SK-N-SH treated with all-trans-retinoic acid at 6 μM for 48 hours (cell line): ENCODE results near the gene NR5A2.

ENCODE experiments used
- ATAC-seq: fragments of 200-7000 bp; cut with Tn5 transposase; 3 replicates; pipeline ENCODE4 v1.9.1; 2020; ENCODE audit warnings: mild to moderate bottlenecking, moderate library complexity
- ARNTL ChIP-seq: fragments of 450-650 bp; formaldehyde crosslinking; IDR thresholded peaks from 2 replicates; pipeline ENCODE4 v1.5.0; 2020; ENCODE audit warnings: low read depth, mild to moderate bottlenecking, moderate library complexity, borderline replicate concordance
- BACH2 ChIP-seq: fragments of 250-450 bp; sonication (Bioruptor Pico); IDR thresholded peaks from 2 replicates; pipeline ENCODE4 v1.9.0; 2021; ENCODE audit warnings: mild to moderate bottlenecking, borderline replicate concordance
- ESRRG ChIP-seq: fragments of 250-450 bp; sonication (Bioruptor Pico); IDR thresholded peaks from 2 replicates; pipeline ENCODE4 v1.6.1; 2021; ENCODE audit warnings: mild to moderate bottlenecking
- GLIS3 ChIP-seq: fragments of 250-450 bp; sonication (Bioruptor Pico); IDR thresholded peaks from 2 replicates; pipeline ENCODE4 v1.5.0; 2020; ENCODE audit warnings: mild to moderate bottlenecking, moderate library complexity
- ISL1 ChIP-seq: fragments of 250-450 bp; sonication (Bioruptor Pico); IDR thresholded peaks from 2 replicates; pipeline ENCODE4 v2.1.2; 2022; ENCODE audit warnings: mild to moderate bottlenecking, moderate library complexity
- OSR1 ChIP-seq: fragments of 250-450 bp; sonication (Bioruptor Pico); IDR thresholded peaks from 2 replicates; pipeline ENCODE4 v1.8.0; 2022; ENCODE audit warnings: moderate library complexity, mild to moderate bottlenecking, inconsistent platforms
- RARB ChIP-seq: fragments of 250-450 bp; sonication (Bioruptor Pico); IDR thresholded peaks from 2 replicates; pipeline ENCODE4 v1.8.0; 2021; ENCODE audit warnings: mild to moderate bottlenecking, moderate library complexity
- SNAI2 ChIP-seq: fragments of 250-450 bp; sonication (Bioruptor Pico); IDR thresholded peaks from 2 replicates; pipeline ENCODE4 v1.5.0; 2020; ENCODE audit warnings: mild to moderate bottlenecking, moderate library complexity
- TCF4 ChIP-seq: fragments of 250-450 bp; sonication (Bioruptor Pico); IDR thresholded peaks from 2 replicates; pipeline ENCODE4 v1.8.0; 2021; ENCODE audit warnings: mild to moderate bottlenecking, moderate library complexity, borderline replicate concordance
- TOX ChIP-seq: fragments of 250-450 bp; sonication (Bioruptor Pico); IDR thresholded peaks from 2 replicates; pipeline ENCODE4 v1.8.0; 2021; ENCODE audit warnings: mild to moderate bottlenecking, moderate library complexity, borderline replicate concordance
- ZC3H10 ChIP-seq: fragments of 250-450 bp; sonication (Bioruptor Pico); IDR thresholded peaks from 2 replicates; pipeline ENCODE4 v1.5.1; 2021; ENCODE audit warnings: mild to moderate bottlenecking, moderate library complexity
- ZFP3 ChIP-seq: fragments of 250-450 bp; sonication (Bioruptor Pico); IDR thresholded peaks from 2 replicates; pipeline ENCODE4 v1.5.0; 2020; ENCODE audit warnings: mild to moderate bottlenecking, moderate library complexity
- ZFP30 ChIP-seq: fragments of 450-650 bp; formaldehyde crosslinking; IDR thresholded peaks from 2 replicates; pipeline ENCODE4 v1.5.0; 2022; ENCODE audit warnings: mild to moderate bottlenecking, moderate library complexity
- ZNF565 ChIP-seq: fragments of 450-650 bp; formaldehyde crosslinking; conservative IDR thresholded peaks from 2 replicates; pipeline ENCODE4 v1.5.0; 2020; ENCODE audit warnings: low read depth, mild to moderate bottlenecking, moderate library complexity
- ZNF70 ChIP-seq: fragments of 450-650 bp; formaldehyde crosslinking; IDR thresholded peaks from 2 replicates; pipeline ENCODE4 v1.5.0; 2020; ENCODE audit warnings: mild to moderate bottlenecking, moderate library complexity
- ZNF8 ChIP-seq: fragments of 450-650 bp; formaldehyde crosslinking; IDR thresholded peaks from 2 replicates; pipeline ENCODE4 v1.5.0; 2020; ENCODE audit warnings: mild to moderate bottlenecking, moderate library complexity
- TF ChIP-seq, protein P1 (sequence below): fragments of 250-450 bp; sonication (Bioruptor Pico); IDR thresholded peaks from 2 replicates; pipeline ENCODE4 v1.5.1; 2020; ENCODE audit warnings: low read depth, mild to moderate bottlenecking, moderate library complexity
- TF ChIP-seq, protein P2 (sequence below): fragments of 250-450 bp; sonication (Bioruptor Pico); IDR thresholded peaks from 2 replicates; pipeline ENCODE4 v1.5.0; 2020; ENCODE audit warnings: mild to moderate bottlenecking, moderate library complexity
- TF ChIP-seq, protein P3 (sequence below): fragments of 250-450 bp; sonication (Bioruptor Pico); IDR thresholded peaks from 2 replicates; pipeline ENCODE4 v1.8.0; 2020; ENCODE audit warnings: mild to moderate bottlenecking, moderate library complexity, borderline replicate concordance

Gene NR5A2

DNA sequence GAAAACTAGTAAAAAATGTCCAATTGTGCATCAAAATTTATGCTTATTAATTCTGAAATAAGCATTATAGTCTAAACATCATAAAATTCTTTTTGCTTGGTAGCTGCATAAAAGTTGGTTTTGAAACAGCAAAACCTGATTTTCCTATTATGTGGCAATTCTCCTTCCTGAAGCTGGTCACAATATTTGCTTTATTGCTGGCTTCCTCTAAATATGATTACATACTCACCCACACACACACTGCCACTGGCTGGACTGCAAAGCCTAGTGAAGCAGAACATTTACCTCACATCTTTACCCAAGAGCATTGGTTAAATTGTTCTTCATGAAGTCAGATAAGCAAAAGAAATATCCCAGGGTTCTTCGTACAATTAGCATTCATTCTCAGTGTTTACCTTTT, 103.0 kb downstream of the NR5A2 start:
- TF ChIP-seq ZNF8 (CRISPR knock-in tag) (no peak), ARNTL (CRISPR knock-in tag) (no peak), RARB (CRISPR knock-in tag) (no peak), ISL1 (CRISPR knock-in tag) (no peak), ESRRG (CRISPR knock-in tag) (no peak), ZFP30 (no peak)
- TF ChIP-seq, protein P1, sequence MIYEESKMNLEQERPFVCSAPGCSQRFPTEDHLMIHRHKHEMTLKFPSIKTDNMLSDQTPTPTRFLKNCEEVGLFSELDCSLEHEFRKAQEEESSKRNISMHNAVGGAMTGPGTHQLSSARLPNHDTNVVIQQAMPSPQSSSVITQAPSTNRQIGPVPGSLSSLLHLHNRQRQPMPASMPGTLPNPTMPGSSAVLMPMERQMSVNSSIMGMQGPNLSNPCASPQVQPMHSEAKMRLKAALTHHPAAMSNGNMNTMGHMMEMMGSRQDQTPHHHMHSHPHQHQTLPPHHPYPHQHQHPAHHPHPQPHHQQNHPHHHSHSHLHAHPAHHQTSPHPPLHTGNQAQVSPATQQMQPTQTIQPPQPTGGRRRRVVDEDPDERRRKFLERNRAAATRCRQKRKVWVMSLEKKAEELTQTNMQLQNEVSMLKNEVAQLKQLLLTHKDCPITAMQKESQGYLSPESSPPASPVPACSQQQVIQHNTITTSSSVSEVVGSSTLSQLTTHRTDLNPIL (CRISPR knock-in tag), result no peak
- TF ChIP-seq, protein P2, sequence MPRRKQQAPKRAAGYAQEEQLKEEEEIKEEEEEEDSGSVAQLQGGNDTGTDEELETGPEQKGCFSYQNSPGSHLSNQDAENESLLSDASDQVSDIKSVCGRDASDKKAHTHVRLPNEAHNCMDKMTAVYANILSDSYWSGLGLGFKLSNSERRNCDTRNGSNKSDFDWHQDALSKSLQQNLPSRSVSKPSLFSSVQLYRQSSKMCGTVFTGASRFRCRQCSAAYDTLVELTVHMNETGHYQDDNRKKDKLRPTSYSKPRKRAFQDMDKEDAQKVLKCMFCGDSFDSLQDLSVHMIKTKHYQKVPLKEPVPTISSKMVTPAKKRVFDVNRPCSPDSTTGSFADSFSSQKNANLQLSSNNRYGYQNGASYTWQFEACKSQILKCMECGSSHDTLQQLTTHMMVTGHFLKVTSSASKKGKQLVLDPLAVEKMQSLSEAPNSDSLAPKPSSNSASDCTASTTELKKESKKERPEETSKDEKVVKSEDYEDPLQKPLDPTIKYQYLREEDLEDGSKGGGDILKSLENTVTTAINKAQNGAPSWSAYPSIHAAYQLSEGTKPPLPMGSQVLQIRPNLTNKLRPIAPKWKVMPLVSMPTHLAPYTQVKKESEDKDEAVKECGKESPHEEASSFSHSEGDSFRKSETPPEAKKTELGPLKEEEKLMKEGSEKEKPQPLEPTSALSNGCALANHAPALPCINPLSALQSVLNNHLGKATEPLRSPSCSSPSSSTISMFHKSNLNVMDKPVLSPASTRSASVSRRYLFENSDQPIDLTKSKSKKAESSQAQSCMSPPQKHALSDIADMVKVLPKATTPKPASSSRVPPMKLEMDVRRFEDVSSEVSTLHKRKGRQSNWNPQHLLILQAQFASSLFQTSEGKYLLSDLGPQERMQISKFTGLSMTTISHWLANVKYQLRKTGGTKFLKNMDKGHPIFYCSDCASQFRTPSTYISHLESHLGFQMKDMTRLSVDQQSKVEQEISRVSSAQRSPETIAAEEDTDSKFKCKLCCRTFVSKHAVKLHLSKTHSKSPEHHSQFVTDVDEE (CRISPR knock-in tag), result no peak
- TF ChIP-seq, protein P3, sequence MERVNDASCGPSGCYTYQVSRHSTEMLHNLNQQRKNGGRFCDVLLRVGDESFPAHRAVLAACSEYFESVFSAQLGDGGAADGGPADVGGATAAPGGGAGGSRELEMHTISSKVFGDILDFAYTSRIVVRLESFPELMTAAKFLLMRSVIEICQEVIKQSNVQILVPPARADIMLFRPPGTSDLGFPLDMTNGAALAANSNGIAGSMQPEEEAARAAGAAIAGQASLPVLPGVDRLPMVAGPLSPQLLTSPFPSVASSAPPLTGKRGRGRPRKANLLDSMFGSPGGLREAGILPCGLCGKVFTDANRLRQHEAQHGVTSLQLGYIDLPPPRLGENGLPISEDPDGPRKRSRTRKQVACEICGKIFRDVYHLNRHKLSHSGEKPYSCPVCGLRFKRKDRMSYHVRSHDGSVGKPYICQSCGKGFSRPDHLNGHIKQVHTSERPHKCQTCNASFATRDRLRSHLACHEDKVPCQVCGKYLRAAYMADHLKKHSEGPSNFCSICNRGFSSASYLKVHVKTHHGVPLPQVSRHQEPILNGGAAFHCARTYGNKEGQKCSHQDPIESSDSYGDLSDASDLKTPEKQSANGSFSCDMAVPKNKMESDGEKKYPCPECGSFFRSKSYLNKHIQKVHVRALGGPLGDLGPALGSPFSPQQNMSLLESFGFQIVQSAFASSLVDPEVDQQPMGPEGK (CRISPR knock-in tag), result no peak
- TF ChIP-seq, all 23 proteins: peak for 0
- no peak for ATAC-seq

DNA sequence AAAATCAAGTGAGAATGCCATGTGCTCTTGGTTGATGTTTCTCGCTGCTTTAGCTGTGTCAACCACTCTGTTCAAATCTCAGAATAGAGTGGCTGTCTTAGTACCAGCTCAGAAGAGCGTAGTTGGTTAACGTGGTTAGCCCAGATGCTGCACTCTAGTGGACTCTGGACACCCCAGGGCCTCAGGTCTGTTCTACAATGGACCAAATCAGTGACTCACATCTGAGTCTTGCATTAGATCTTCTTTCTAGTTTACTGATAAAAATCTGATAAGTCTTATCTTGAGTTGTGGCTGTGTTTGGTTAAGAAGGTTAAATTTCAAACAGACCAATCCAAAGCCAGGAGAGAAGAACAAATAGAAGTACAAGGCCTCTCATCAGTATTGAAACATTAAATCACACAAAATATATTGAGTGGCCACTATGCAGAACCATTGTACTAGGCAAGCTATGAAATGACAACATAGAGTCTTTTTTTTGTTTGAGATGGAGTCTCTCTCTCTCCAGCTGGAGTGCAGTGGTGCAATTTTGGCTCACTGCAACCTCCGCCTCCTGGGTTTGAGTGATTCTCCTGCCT, 104.1 kb downstream of the NR5A2 start:
- ATAC-seq, result 0 out of 3 replicates have a peak, but pooled peaks have one; percentile 39
- no peak for TF ChIP-seq ESRRG (CRISPR knock-in tag)
- TF ChIP-seq, protein P2 (CRISPR knock-in tag), result no peak
- TF ChIP-seq ZNF565 (CRISPR knock-in tag), result no peak
- TF ChIP-seq, protein P3 (CRISPR knock-in tag), result no peak
- TF ChIP-seq ZNF70 (CRISPR knock-in tag), result no peak
- TF ChIP-seq ZFP3 (CRISPR knock-in tag), result no peak

DNA sequence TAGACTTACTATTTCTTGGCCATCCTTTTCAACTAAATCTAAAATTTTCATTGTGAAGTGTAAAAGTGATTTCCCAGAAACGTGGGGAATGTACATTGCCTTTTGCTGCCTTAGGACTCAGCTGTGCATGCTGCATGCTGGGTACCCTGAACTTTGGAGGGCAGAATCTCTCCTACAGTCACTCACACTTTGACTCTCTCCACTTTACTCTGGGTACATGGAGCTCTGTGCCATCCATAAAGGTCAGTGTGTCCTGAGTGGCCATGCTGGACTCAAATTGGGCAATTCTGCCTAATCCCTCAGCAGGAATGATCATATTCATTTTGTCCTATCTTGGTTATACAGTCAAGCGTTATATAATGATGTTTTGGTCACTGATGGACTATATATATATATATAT, 105.6 kb downstream of the NR5A2 start:
- ATAC-seq, result no peak
- TF ChIP-seq ZNF565 (CRISPR knock-in tag), result no peak
- no peak for TF ChIP-seq BACH2

DNA sequence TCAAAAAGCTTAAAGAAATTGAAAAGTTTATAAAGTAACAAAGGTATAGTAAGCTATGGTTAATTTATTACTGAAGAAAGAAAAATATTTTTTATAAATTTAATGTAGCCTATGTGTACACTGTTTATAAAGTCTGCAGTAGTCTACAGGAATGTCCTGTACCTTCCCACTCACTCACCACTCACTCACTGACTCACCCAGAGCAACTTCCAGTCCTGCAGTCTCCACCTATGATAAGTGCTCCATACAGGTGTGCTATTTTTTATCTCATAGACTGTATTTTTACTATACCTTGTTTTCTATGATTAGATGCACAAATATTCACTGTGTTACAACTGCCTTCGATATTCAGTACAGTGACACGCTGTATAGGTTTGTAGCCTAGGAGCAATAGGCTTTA, 106.6 kb downstream of the NR5A2 start:
- ATAC-seq, result no peak
- TF ChIP-seq ZFP3 (CRISPR knock-in tag) (no peak), SNAI2 (CRISPR knock-in tag) (no peak), TCF4 (no peak), ZFP30 (no peak), OSR1 (no peak), RARB (CRISPR knock-in tag) (no peak), ZNF70 (CRISPR knock-in tag) (no peak), GLIS3 (CRISPR knock-in tag) (no peak), TOX (no peak), ZC3H10 (CRISPR knock-in tag) (no peak)
- TF ChIP-seq, protein P3 (CRISPR knock-in tag), result no peak
- TF ChIP-seq, protein P2 (CRISPR knock-in tag), result no peak
